ENCODE data around the gene HIP1.
"Not testable (repeated sequence)": the region's sequence is repeated elsewhere in the genome, so short reads cannot be mapped to it uniquely, and the experiment has no call there.

The HIP1 gene

GRCh38 chr7:75716992-75717626 lies 21.6 kb downstream of the HIP1 start:
- DNase-seq (ENCODE audit: low read depth in 3 of 3): no peak

GRCh38 chr7:75715864-75716263 lies 22.9 kb downstream of the HIP1 start:
- no peak for DNase-seq (ENCODE audit: low read depth in 3 of 3)

- no peak for DNase-seq (ENCODE audit: low read depth in 3 of 3)
These were observed 26.0 kb downstream of the HIP1 start for GRCh38 chr7:75712517-75713361.

- DNase-seq (ENCODE audit: low read depth in 3 of 3): no peak
These were observed 26.9 kb downstream of the HIP1 start for GRCh38 chr7:75711656-75712514.

GRCh38 chr7:75711076-75711475 lies 27.7 kb downstream of the HIP1 start:
- DNase-seq (ENCODE audit: low read depth in 3 of 3): no peak

DNA sequence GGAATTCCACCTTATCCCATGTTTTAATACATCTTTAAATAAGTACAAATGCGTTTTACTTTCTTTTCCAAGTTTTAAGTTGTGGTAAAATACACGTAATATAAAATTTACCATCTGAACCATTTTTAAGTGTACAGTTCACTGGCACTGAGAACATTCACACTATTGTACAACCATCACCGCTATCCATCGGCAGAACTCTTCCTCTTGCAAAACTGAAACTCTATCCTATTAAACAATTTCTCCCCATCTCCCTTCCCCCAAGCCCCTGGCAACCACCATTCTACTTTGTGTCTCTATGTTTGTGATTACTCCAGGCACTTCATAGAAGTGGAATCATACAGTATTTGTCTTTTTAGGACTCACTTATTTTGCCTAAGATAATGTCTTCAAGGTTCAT lies 33.8 kb downstream of the HIP1 start:
- DNase-seq (ENCODE audit: low read depth in 3 of 3): no peak

- DNase-seq (ENCODE audit: low read depth in 3 of 3): no peak
These were observed 36.2 kb downstream of the HIP1 start for GRCh38 chr7:75702515-75702914.

DNA sequence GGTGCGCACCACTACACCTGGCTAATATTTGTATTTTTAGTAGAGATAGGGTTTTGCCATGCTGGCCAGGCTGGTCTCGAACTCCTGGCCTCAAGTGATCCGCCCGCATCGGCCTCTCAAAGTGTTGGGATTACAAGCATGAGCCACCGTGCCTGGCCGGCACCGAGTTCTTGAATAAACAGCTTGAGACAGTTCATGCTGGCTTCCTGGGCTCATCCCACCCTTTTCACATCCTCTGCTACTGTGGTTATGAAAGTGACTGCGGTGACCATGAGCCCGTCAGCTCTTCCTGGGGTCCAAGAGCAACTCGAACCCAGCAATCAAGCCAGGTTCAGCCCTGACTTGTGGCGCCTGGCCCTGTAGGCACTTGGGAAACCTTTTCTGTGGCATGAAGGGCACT lies 38.7 kb downstream of the HIP1 start:
- DNase-seq (ENCODE audit: low read depth in 3 of 3): no peak

DNA sequence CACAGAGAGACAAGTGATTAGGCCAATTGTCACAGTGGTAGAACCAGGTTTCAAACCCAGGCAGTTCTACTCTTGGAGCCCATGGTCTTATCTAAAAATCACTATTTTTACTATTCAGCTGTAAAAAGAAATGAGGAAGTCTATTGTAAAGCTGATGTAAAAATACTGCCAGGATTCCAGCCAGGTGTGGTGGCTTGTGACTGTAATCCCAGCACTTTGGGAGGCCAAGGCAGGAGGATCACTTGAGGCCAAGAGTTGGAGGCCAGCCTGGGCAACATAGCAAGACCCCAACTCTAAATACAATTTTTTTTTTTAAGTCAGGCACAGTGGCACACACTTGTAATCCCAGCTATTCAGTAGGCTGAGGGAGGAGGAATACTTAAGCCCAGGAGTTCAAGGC lies 40.4 kb downstream of the HIP1 start:
- DNase-seq (ENCODE audit: low read depth in 3 of 3): no peak

DNA sequence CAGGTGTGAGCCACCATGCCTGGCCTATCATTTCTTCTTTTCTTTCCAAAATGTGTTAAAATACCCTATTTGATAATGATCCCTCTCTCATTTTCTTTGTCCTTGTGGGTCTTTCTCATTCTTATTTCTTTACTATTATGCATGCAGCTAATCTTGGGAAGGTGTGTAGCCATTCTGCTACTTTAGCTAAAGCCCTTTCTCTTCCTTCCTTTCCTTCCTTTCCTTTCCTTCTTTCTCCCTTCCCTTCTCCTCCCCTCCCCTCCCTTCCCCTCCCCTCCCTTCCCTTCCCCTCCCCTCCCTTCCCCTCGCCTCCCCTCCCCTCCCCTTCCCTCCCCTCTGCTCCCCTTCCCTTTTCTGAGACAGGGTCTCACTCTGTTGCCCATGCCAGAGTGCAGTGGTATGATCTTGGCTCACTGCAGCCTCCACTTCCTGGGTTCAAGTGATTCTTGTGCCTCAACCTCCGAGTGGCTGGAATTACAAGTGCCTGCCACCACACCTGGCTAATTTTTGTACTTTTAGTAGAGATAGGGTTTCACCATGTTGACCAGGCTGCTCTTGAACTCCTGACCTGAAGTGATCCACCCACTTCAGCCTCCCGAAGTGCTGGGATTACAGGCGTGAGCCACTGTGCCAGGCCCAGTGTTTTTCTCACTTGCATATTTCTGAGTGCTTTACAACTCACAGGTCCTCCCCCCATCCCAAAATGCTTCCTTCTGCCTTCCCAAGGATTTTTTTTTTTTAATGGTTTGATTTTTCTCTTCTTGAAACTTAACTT lies 42.3 kb downstream of the HIP1 start:
- no peak for DNase-seq (ENCODE audit: low read depth in 3 of 3)

DNA sequence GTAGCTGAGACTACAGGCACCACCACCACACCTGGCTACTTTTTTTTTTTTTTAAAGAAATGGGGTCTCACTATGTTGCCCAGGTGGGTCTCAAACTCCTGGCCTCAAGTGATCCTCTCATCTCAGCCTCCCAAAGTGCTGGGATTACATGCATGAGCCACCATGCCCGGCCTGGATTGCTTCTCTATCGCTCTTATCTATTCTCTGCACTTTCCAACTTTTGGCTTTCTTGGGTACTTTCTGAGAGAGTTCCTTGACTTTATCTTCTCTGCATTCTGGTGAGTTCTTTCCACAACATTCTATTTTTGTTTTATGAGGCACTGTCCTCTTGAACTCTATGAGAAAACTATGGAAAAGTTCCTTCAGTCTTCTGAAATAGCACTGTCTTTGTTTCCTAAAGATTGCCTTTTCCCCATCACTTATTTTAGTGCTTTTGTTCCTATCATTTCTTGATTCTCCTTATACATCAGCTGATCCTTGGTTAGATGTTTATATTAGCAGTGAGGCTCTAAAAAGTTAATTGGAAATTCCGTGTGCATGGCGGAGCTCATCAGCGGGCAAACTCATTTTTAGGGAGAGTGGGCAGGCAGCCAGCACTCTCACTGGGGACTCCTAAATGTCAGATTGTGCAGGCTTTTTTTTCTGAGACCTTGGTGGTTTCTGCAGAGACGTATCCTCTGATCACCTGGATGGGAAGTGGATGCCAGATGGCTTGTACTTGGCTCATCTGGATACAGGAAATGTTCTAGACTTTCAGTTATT lies 43.9 kb downstream of the HIP1 start:
- DNase-seq (ENCODE audit: low read depth in 3 of 3): no peak

- DNase-seq (ENCODE audit: low read depth in 3 of 3): not testable (repeated sequence)
These were observed 45.1 kb downstream of the HIP1 start for GRCh38 chr7:75693668-75694067.

DNA sequence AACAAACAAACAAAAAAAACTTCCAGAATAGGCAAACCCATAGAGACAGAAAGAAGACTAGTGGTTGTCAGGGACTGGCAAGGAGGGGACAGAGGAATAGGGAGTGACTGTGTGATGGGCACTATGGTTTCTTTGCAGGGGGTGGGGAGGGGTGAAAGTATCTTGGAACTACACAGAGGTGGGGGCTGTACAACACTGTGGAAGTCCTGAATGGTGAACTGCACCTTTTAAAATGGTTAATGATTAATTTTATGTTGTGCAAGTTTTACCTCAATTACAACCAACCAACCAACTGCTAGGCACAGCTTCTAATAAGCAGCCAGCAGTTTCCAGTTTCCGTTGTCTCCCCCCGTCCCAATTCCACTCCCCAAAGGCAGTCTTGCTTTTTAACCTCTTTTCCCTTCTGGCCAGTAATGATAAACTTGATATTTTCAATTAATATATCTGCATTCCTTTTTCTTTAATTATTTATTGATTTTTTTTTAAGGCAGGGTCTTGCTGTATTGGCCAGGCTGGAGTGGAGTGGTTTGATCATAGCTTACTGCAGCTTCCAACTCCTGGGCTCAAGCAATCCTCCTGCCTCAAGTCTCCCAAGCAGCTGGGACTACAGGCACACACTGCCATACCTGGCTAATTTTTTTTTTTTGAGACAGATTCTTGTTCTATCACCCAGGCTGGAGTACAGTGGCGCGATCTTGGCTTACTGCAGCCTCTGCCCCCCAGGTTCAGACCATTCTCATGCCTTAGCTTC lies 46.8 kb downstream of the HIP1 start:
- no peak for DNase-seq (ENCODE audit: low read depth in 3 of 3)

- DNase-seq (ENCODE audit: low read depth in 3 of 3): no peak
These were observed 48.6 kb downstream of the HIP1 start for GRCh38 chr7:75690121-75690523.

GRCh38 chr7:75689246-75690099 lies 49.3 kb downstream of the HIP1 start:
- DNase-seq (ENCODE audit: low read depth in 3 of 3): no peak

DNA sequence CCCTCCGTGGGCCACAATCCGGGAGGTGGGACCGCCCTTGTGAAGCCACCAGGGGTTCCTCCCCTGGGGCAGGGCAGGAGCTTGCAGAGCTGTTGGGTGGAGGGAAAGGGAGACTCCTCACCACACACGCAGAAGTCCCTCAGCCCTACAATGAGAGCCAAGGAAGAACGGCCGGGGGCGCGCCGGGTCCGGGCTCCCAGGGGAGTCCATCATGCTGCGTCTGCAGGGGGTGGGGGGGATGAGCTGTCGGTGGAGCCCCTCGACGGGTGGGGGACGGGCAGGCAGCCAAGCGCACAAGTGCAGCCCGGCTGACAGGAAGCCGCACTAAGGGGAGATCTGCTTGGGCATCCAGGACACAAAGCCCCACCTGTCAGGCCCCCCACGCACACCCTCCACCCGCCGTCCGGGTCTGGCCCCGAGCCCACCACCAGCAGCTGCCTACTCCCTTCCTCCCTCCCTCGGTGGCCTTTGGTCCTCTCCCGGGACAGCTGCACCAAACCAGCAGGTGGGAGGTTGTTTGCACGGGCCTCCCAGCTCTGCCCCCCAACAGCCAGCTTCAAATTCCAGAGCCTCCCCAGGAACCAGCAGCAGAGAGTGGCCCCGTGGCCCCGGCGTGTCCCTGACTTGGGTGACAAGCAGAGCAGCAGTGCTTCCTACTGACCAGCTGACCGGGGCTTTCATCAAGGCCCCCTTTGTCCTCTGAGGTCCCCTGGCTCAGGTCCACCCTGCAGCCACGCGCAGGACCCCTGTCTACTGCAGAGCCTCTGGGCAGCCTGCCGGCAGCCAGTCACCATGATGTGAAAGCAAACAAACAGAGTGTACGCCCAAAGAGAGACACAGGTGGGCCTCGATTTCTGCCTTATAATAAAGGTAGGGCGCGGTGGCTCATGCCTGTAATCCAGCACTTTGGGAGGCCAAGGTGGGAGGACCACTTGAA lies 50.3 kb downstream of the HIP1 start:
- DNase-seq (ENCODE audit: low read depth in 3 of 3): no peak

DNA sequence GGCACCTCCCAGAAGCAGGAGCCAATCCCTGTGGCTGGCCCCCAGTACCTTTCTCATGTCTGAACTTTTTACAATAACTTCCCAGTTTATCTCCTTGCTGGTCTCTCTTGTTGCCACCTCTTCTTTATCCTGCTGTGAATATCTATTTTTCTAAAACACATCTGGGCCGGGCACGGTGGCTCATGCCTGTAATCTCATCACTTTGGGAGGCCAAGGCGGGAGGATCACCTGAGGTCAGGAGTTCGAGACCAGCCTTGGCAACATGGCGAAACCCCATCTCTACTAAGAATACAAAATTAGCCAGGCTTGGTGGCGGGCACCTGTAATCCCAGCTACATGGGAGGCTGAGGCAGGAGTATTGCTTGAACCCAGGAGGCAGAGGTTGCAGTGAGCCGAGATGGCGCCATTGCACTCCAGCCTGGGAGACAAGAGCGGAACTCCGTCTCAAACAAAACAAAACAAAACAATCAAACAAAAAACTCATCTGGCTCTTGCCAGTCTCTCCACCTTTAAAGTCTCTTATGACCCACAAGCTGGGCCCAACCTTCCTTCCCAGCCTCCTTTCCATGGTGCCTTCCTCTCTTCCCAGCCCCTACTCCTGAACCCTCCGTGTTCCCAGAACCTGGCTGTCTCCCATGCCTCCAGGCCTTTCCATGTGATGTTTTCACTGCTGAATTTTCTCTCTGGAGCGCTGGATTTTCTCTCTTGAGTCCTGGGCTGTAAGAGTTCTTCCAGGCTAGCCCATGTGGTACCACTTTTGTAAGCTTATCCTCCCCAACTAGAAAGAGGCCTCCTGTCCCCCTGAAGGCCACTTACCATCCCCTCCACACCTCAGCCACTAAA lies 51.3 kb downstream of the HIP1 start:
- no peak for DNase-seq (ENCODE audit: low read depth in 3 of 3)
